ENCODE data around the gene C19orf25.

Gene C19orf25

GRCh38 chr19:1427221-1427920 is 51.6 kb downstream of the C19orf25 start:
- no peak for FAIRE-seq

- FAIRE-seq: no peak
Observed at GRCh38 chr19:1426736-1427135, 52.3 kb downstream of the C19orf25 start.

DNA sequence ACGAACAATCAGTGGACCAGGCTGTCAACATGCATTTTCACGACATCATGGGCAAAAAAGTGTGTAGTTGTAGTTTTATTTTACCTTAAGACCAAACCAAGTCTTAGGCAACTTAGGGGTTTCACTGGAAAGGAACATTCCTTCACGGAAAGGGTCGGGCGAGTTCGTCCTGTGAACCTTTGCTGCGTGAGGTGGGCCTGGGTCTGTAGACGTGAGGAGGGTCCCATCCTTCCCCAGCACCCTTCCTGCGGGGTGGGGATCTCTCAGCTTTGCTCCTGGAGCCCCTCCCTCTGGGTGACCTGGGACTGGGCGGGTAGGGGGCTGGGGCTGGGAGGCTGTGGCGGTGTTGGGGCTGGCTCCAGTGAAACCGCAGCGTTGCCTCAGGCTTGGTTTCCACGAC is 53.1 kb downstream of the C19orf25 start:
- no peak for FAIRE-seq

DNA sequence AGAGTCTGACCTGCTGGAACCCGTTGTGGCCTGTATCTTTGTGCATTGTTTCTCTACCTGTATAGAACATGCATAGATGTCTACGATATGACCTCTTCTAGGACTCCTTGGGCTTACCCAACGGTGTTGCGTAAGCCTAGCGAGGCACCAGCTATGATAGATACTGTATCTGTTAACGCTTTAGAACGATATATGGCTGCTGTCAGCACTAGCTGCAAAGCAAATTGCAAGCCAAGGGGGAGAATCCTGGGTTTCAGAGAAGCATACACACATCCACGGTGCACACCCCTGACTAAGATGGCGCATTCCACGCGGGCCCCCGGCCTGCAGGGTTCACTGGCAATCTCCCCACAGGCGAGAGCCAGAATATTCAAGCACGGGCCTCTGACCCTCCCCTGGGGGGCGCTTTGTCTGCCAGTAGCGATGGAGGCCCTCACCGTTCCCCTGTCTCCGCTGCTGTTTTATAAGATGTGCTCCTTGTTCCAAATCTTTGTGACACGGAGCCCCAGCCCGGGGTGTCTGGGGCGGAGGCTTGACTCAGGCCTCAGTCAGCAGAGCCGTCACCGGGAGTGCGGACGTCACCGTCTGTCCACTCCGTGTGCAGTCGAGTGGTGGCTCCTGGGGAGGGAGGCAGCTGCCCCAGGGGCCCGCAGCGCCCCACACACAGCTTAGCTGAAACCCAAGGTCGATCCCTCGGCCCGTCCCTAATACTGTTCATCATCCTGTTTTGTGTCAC is 53.7 kb downstream of the C19orf25 start:
- FAIRE-seq: no peak

DNA sequence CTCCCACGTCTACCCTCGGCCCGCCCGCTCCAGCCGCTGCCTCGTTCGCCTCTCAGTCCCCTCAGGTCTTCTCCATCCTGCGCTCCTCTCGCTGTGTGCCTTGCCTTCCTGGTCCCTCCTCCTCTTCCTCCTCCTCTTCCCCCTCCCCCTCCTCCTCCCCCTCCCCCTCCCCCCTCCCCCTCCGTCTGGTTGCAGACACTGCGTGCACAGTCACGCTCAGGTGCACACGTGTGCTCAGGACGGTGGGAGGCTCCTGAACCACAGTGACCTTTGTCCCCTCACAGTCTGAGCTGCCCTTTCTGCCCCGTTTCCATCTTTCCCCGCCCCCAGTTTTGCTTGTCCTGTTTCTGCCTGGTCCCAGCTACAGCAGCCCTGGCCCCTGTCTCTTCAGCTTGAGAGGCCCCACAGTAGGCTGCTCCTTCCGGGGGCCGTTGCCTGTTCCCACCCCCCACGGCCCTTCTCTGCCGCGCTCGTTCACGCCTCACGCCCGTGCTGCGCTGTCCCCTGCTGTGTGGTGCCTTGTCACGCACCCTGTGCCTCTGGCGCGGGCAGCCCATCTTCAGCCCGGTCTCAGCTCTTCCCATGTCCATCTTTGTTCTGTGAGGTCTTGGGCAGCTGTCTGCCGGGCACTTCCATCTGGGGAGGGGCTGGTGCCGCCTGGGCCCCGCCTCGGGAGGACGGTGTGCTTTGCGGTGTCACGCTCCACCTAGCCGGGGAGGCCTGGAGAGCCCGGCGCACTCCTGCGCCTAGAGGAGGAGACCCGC is 54.6 kb downstream of the C19orf25 start:
- no peak for FAIRE-seq

DNA sequence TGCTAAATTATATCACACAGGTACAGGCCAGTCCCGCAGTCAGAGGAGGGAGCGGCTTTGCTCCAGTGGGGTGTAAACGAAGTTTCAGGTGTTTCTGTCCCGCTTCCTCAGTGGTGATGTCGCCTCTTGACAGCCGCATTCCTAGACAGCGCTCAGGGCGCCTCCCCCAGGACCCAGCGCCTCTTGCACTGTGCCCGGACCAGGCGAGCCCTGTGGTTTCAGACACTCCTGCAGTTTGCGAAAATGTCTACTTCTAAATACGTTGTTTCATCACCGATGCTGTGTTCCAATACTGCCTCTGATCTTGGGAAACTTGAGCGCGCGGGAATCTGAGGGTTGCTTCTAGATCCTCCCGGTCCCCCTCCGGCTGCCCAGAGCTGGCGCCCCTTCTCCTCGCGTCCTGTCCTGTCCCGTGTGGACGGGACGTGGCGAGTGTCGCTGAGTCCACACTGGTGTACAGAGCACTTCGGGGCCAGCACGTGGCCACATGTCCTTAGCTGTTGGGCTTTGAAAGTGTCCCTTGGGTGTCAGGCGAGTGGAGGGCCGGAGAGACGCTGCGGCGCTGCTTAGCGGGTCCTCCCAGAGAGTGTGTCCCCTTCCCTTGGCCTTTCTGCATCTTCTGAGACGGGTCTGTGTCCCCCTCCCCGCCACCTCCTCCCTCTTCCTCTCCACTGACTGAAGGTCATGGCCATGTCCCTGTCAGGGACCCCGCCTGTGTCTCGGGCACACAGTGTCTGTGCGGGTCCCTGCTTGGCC is 55.4 kb downstream of the C19orf25 start:
- FAIRE-seq: no peak

Measured in TTC549 (cell line).